Activated CD4-positive, alpha-beta T cell treated with anti-CD3 and anti-CD28 coated beads, Interleukin-2, amount 10 ng/mL, durations not matched to agents 24 days and 14 days (primary cell): ENCODE data around the gene RELA. TPM values are rescaled to one million over a fixed set of nuclear protein-coding genes. Genes with fewer than 3 reads are reported as not detected.
"Not testable (repeated sequence)": the region's sequence is repeated elsewhere in the genome, so short reads cannot be mapped to it uniquely, and the experiment has no call there.

ENCODE experiments used
- DNase-seq: peaks from one replicate; pipeline ENCODE4 v3.0.0; 2022
- H3K27ac Mint-ChIP-seq: one replicate; pipeline ENCODE4 v1.8.0; 2022; ENCODE audit warnings: mild to moderate bottlenecking, mixed read lengths
- H3K27me3 Mint-ChIP-seq: one replicate; pipeline ENCODE4 v1.8.0; 2022; ENCODE audit warnings: mixed read lengths
- H3K36me3 Mint-ChIP-seq: one replicate; pipeline ENCODE4 v1.8.0; 2022; ENCODE audit warnings: low read depth, mild to moderate bottlenecking, mixed read lengths
- H3K4me1 Mint-ChIP-seq: one replicate; pipeline ENCODE4 v1.8.0; 2021; ENCODE audit warnings: mixed read lengths
- H3K4me3 Mint-ChIP-seq: one replicate; pipeline ENCODE4 v1.8.0; 2022; ENCODE audit warnings: mild to moderate bottlenecking, moderate library complexity, mixed read lengths
- H3K9me3 Mint-ChIP-seq: one replicate; pipeline ENCODE4 v1.8.0; 2021; ENCODE audit warnings: mixed read lengths
- intact Hi-C: fragments of 100-400 bp; cut with micrococcal nuclease; formaldehyde crosslinking; loops from one replicate; pipeline ENCODE4 v1.15.1; 2023
- total RNA-seq: library from RNA; stranded (reverse); gene quantifications from 2 replicates; pipeline ENCODE4 v1.2.3, GENCODE V29; 2022

RELA gene
- total RNA-seq, 1 donor from 2014 or later = 98.2 TPM

DNA sequence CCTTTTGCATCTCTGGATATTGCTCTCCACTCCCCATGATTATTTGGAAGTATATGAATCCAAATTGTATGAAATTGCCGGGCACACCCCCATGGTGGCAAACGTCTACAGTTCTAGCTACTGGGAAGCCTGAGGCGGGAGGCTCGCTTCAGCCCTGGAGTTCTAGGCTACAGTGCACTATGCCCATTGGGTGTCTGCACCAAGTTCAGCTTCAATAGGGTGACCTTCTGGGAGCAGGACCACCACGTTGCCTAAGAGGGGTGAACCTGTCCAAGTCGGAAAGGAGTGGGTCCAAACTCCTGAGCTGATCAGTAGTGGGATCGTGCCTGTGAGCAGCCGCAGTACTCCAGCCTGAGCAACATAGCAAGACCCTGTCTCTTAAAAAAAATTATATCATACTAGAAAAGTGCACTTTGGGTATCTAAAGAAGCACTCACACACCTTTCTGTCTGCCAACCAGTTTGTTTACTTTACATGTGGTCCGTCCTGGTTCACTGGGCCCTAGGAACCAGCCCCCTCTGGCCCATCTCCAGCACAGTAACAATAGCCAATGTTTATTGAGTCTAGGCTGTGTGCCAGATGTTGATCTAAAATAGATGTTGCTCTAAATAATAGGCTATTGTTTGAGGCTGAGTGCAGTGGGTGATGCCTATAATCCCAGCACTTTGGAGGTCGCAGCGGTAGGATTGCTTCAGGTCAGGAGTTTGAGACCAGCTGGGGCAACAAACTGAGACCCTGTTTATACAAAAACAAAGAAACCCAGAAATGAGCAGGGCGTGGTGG is 32.9 kb upstream of the RELA start:
- H3K4me1 Mint-ChIP-seq = peaks cover 4% of the 10 kb centered on the region
- peaks cover 12% of the 10 kb centered on the region for H3K27me3 Mint-ChIP-seq
- no peaks in the 10 kb centered on the region for H3K36me3 Mint-ChIP-seq
- H3K4me3 Mint-ChIP-seq = no peak overlapping the region
- intact Hi-C loops = no loop called here
- no peak overlapping the region for H3K27ac Mint-ChIP-seq
- DNase-seq = no peak
- no peaks in the 10 kb centered on the region for H3K9me3 Mint-ChIP-seq

GRCh38 chr11:65692367-65692766 is 29.7 kb upstream of the RELA start:
- peaks cover 4% of the 10 kb centered on the region for H3K4me1 Mint-ChIP-seq
- no peak overlapping the region for H3K27ac Mint-ChIP-seq
- H3K27me3 Mint-ChIP-seq = peaks cover 7% of the 10 kb centered on the region
- DNase-seq = no peak
- H3K4me3 Mint-ChIP-seq = no peak overlapping the region
- no peaks in the 10 kb centered on the region for H3K9me3 Mint-ChIP-seq
- no peaks in the 10 kb centered on the region for H3K36me3 Mint-ChIP-seq
- intact Hi-C loops = no loop called here

- H3K9me3 Mint-ChIP-seq, H3K27ac Mint-ChIP-seq: not testable (repeated sequence)
Measured at GRCh38 chr11:65691847-65692246, 29.1 kb upstream of the RELA start.

DNA sequence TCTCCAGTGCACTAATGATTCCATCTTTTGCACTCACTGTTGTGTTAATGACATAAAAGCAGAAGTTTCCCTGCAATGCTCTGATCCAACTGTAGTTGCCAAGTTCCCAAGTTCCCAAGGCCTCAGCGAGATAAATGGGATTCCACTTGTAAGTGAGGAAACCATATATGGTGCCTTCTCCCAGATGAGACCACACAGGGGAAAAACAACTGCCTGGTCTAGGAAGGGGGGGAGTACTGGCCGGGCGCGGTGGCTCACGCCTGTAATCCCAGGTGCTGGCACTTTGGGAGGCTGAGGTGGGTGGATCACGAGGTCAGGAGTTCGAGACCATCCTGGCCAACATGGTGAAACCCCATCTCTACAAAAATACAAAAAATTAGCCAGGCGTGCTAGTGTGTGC is 23.3 kb upstream of the RELA start:
- H3K36me3 Mint-ChIP-seq = no peaks in the 10 kb centered on the region
- no peak overlapping the region for H3K27ac Mint-ChIP-seq
- H3K4me1 Mint-ChIP-seq = no peaks in the 10 kb centered on the region
- no peak for DNase-seq
- peaks cover 17% of the 10 kb centered on the region for H3K27me3 Mint-ChIP-seq
- intact Hi-C loops = no loop called here
- no peak overlapping the region for H3K4me3 Mint-ChIP-seq
- H3K9me3 Mint-ChIP-seq = no peaks in the 10 kb centered on the region

More at GRCh38 chr11:65691847-65692246, 29.1 kb upstream of the RELA start:
- H3K4me1 Mint-ChIP-seq, intact Hi-C loops, H3K4me3 Mint-ChIP-seq, H3K36me3 Mint-ChIP-seq, DNase-seq, H3K27me3 Mint-ChIP-seq: not testable (repeated sequence)

DNA sequence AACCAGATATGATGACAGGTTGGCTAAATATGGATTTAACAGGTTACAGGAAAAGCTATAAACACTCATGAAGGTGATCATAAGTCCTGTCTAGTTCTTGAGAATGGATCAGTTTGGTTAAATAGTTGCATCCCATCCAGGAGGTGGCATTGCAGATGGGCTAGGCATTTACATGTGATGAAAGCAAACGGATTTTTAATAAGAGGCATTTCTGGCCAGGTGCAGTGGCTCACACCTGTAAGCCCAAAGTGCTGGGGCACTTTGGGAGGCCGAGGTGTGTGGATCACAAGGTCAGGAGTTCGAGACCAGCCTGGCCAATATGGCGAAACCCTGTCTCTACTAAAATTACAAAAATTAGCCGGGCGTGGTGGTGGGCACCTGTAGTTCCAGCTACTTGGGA is 20.8 kb upstream of the RELA start:
- H3K27ac Mint-ChIP-seq, H3K9me3 Mint-ChIP-seq, H3K4me1 Mint-ChIP-seq, DNase-seq, H3K4me3 Mint-ChIP-seq, H3K36me3 Mint-ChIP-seq, intact Hi-C loops: not testable (repeated sequence)
- peaks cover 14% of the 10 kb centered on the region for H3K27me3 Mint-ChIP-seq

- H3K36me3 Mint-ChIP-seq = no peaks in the 10 kb centered on the region
- no peak overlapping the region for H3K27ac Mint-ChIP-seq
- peaks cover 12% of the 10 kb centered on the region for H3K27me3 Mint-ChIP-seq
- intact Hi-C loops = no loop called here
- H3K4me3 Mint-ChIP-seq = no peak overlapping the region
- H3K4me1 Mint-ChIP-seq = no peaks in the 10 kb centered on the region
- DNase-seq = no peak
- H3K9me3 Mint-ChIP-seq = no peaks in the 10 kb centered on the region
Measured at GRCh38 chr11:65680192-65680743, 17.6 kb upstream of the RELA start.

DNA sequence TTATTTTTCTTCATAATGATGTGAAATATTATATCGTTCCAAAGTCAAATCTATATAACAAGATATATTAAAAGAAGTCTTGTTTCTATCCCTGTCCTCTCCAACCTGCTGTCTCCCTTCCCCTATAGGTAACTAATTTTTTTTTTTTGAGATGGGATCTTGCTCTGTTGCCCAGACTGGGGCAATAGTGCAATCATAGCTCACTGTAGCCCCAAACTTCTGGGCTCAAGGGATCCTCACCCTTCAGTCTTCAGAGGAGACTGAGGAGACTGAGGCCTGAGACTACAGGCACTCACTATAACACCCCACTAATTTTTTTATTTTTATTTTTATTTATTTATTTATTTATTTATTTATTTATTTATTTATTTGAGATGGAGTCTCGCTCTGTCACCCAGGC is 10.3 kb upstream of the RELA start:
- intact Hi-C loops = no loop called here
- Mint-ChIP-seq H3K4me1 (no peaks in the 10 kb centered on the region), H3K4me3 (no peak overlapping the region), H3K27ac (no peak overlapping the region), H3K27me3 (no peaks in the 10 kb centered on the region), H3K36me3 (no peaks in the 10 kb centered on the region), H3K9me3 (no peaks in the 10 kb centered on the region)
- no peak for DNase-seq

- Mint-ChIP-seq H3K27me3 (no peaks in the 10 kb centered on the region), H3K9me3 (no peaks in the 10 kb centered on the region), H3K36me3 (no peaks in the 10 kb centered on the region), H3K4me1 (no peaks in the 10 kb centered on the region), H3K4me3 (no peak overlapping the region), H3K27ac (no peak overlapping the region)
- intact Hi-C loops = no loop called here
- DNase-seq = no peak
Measured at GRCh38 chr11:65672180-65672860, 9.6 kb upstream of the RELA start.

GRCh38 chr11:65663639-65664200 is 1.0 kb upstream of the RELA start:
- peak overlapping the region; percentile 92 for H3K4me3 Mint-ChIP-seq
- peaks cover 24% of the 10 kb centered on the region for H3K4me1 Mint-ChIP-seq
- peaks cover 25% of the 10 kb centered on the region for H3K36me3 Mint-ChIP-seq
- H3K27me3 Mint-ChIP-seq = no peaks in the 10 kb centered on the region
- intact Hi-C loops = loop anchor here (1.0 to 2.0 kb wide), 8 partner anchors 11 to 637 kb away; partner anchors contain the start of genes BANF1, C11orf68, CFL1 and DRAP1
- DNase-seq = peak; percentile 82
- no peaks in the 10 kb centered on the region for H3K9me3 Mint-ChIP-seq
- peak overlapping the region; percentile 93 for H3K27ac Mint-ChIP-seq

DNA sequence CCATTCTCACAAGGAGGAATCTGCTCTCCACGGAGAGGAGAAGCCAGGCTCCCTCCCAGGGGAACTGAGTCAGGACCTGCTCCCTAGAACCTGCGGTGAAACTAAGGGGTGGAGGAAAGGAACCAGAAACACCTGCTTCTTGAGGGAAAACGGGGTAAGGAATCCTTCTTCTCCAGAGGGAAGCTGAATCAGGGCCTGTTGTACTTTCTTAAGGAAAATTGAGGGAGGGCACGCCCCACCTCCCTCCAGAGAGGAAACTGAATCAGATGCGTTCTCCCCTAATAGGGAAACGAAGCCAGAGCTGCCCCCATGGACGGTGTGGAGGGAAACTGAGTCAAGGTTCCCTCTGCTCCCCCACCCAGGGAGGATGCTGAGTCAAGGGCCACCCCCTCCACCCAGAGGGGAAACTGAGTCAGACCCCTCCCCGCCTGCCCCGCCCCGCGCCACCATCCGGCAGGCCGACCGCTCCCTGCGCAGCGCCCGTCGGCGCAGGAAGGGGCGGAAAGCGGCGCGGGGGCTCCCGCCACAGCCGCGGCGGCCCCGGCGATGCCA is 393 bp downstream of the RELA start:
- intact Hi-C loops = loop anchor here (2.0 kb wide), 2 partner anchors 196 to 636 kb away; partner anchors contain the start of genes CFL1 and SNX15
- peaks cover 25% of the 10 kb centered on the region for H3K4me1 Mint-ChIP-seq
- peaks cover 37% of the 10 kb centered on the region for H3K36me3 Mint-ChIP-seq
- H3K4me3 Mint-ChIP-seq = peak overlapping the region; percentile 86
- no peaks in the 10 kb centered on the region for H3K27me3 Mint-ChIP-seq
- H3K27ac Mint-ChIP-seq = peak overlapping the region; percentile 75
- no peak for DNase-seq
- H3K9me3 Mint-ChIP-seq = no peaks in the 10 kb centered on the region

DNA sequence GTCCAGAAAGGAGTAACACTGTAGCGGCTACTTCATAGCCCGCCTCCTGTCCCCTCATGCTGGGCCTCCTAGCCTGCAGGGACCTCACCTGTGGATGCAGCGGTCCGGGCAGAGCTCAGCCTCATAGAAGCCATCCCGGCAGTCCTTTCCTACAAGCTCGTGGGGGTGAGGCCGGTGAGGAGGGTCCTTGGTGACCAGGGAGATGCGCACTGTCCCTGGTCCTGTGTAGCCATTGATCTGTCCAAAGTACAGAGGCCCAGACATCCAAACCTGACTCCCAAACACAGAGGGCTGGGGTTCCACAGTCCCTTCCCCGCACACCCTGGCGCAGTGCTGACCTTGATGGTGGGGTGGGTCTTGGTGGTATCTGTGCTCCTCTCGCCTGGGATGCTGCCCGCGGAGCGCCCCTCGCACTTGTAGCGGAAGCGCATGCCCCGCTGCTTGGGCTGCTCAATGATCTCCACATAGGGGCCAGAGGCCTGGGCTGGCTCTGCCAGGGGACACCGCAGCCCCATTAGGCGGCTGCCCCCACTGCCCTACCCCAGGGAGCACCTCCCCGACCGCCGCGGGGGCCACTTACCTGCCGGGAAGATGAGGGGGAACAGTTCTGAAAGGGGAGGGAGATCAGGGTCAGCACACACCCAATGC is 993 bp downstream of the RELA start:
- Mint-ChIP-seq H3K4me1 (peaks cover 26% of the 10 kb centered on the region), H3K9me3 (no peaks in the 10 kb centered on the region), H3K27me3 (no peaks in the 10 kb centered on the region), H3K36me3 (peaks cover 42% of the 10 kb centered on the region), H3K27ac (peak overlapping the region; percentile 75), H3K4me3 (peak overlapping the region; percentile 86)
- intact Hi-C loops = loop anchor here (2.0 kb wide), 2 partner anchors 197 to 635 kb away; partner anchors contain the start of genes CFL1 and SNX15
- DNase-seq = peak; percentile 62

GRCh38 chr11:65660908-65661307 is 1.8 kb downstream of the RELA start:
- H3K27ac Mint-ChIP-seq, H3K27me3 Mint-ChIP-seq, H3K9me3 Mint-ChIP-seq, DNase-seq, intact Hi-C loops: not testable (repeated sequence)
- peak overlapping the region; percentile 86 for H3K4me3 Mint-ChIP-seq
- H3K4me1 Mint-ChIP-seq = peaks cover 28% of the 10 kb centered on the region
- H3K36me3 Mint-ChIP-seq = peaks cover 48% of the 10 kb centered on the region

DNA sequence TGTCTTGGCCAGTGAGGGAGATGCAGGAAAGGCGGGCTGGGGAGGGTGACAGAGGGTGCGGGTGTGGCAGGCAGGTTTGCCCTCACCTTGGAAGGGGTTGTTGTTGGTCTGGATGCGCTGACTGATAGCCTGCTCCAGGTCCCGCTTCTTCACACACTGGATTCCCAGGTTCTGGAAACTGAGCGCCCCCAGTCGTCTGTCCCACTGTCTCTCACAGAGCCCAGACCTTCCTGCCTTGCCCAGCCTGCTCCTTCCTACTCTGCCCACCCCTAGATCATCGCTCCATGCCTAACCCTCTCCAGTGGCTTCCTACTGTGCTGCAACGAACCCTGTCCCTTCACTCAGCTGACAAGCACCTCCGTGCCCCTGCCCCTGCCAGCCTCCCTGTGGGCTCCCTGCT is 2.7 kb downstream of the RELA start:
- no peak for DNase-seq
- H3K36me3 Mint-ChIP-seq = peaks cover 55% of the 10 kb centered on the region
- H3K4me3 Mint-ChIP-seq = peak overlapping the region; percentile 60
- intact Hi-C loops = no loop called here
- H3K27ac Mint-ChIP-seq = peak overlapping the region; percentile 56
- H3K4me1 Mint-ChIP-seq = peaks cover 30% of the 10 kb centered on the region
- H3K9me3 Mint-ChIP-seq = no peaks in the 10 kb centered on the region
- H3K27me3 Mint-ChIP-seq = no peaks in the 10 kb centered on the region
